Trophoblast cell (in vitro differentiated cells and primary cell): ENCODE measurements around the gene SEC31B.
A peak's percentile ranks its signal among the peaks of the same experiment; 100 is the strongest.

ENCODE experiments used
- DNase-seq, 2 donors: peaks; one replicate each; pipeline ENCODE4 v3.0.0-alpha.2; 2016
- H2AFZ ChIP-seq: 2 replicates; pipeline ENCODE4 v1.6.1; 2013; ENCODE audit warnings: low read length, moderate library complexity, mild to moderate bottlenecking; ENCODE audit not compliant: insufficient read depth, poor library complexity
- H2AK5ac ChIP-seq: 2 replicates; pipeline ENCODE4 v1.6.1; 2013; ENCODE audit warnings: mild to moderate bottlenecking, low read length
- H2BK120ac ChIP-seq: 2 replicates; pipeline ENCODE4 v1.6.1; 2013; ENCODE audit warnings: low read length, mild to moderate bottlenecking, moderate library complexity; ENCODE audit not compliant: insufficient read depth, poor library complexity
- H2BK12ac ChIP-seq: 2 replicates; pipeline ENCODE4 v1.6.1; 2013; ENCODE audit warnings: mild to moderate bottlenecking, low read length, moderate library complexity
- H2BK5ac ChIP-seq: 2 replicates; pipeline ENCODE4 v1.6.1; 2013; ENCODE audit warnings: low read length, low read depth, moderate library complexity, mild to moderate bottlenecking; ENCODE audit not compliant: poor library complexity
- H3K14ac ChIP-seq: 2 replicates; pipeline ENCODE4 v1.6.1; 2013; ENCODE audit warnings: mild to moderate bottlenecking, low read length
- H3K18ac ChIP-seq: 2 replicates; pipeline ENCODE4 v1.6.1; 2013; ENCODE audit warnings: mild to moderate bottlenecking, low read length
- H3K23ac ChIP-seq: 2 replicates; pipeline ENCODE4 v1.6.1; 2013; ENCODE audit warnings: low read length
- H3K27ac ChIP-seq: 2 replicates; pipeline ENCODE4 v1.5.1; 2013; ENCODE audit warnings: low read depth, mild to moderate bottlenecking, inconsistent platforms, low read length, moderate library complexity
- H3K27me3 ChIP-seq: 2 replicates; pipeline ENCODE4 v1.6.1; 2013; ENCODE audit warnings: inconsistent platforms, mild to moderate bottlenecking, low read length, moderate library complexity; ENCODE audit not compliant: insufficient read depth
- H3K36me3 ChIP-seq, 2 experiments: 1 replicate in 1 of 2; 2 replicates in 1 of 2; pipeline ENCODE4 v1.6.1; 2013; ENCODE audit warnings: low read length in 2 of 2, mild to moderate bottlenecking in 2 of 2, moderate library complexity in 1 of 2; ENCODE audit not compliant: insufficient read depth in 2 of 2, control insufficient read depth in 1 of 2
- H3K4ac ChIP-seq: 2 replicates; pipeline ENCODE4 v1.6.1; 2013; ENCODE audit warnings: low read depth, mild to moderate bottlenecking, low read length, moderate library complexity
- H3K4me1 ChIP-seq, 2 experiments: 1 replicate in 1 of 2; 2 replicates in 1 of 2; pipeline ENCODE4 v1.6.1; 2013; ENCODE audit warnings: low read length in 2 of 2, mild to moderate bottlenecking in 2 of 2, moderate library complexity in 1 of 2; ENCODE audit not compliant: insufficient read depth in 2 of 2, control insufficient read depth in 1 of 2
- H3K4me2 ChIP-seq: 2 replicates; pipeline ENCODE4 v1.6.1; 2013; ENCODE audit warnings: inconsistent platforms, mild to moderate bottlenecking, low read length, moderate library complexity
- H3K4me3 ChIP-seq: 2 replicates; pipeline ENCODE4 v1.5.1; 2013; ENCODE audit warnings: mild to moderate bottlenecking, low read depth, low read length, inconsistent platforms
- H3K79me1 ChIP-seq: one replicate; pipeline ENCODE4 v1.6.1; 2013; ENCODE audit warnings: low read length
- H3K79me2 ChIP-seq: 2 replicates; pipeline ENCODE4 v1.6.1; 2013; ENCODE audit warnings: low read length, mild to moderate bottlenecking; ENCODE audit not compliant: control insufficient read depth, insufficient read depth, poor library complexity
- H3K9ac ChIP-seq: 2 replicates; pipeline ENCODE4 v1.6.1; 2013; ENCODE audit warnings: mild to moderate bottlenecking, low read length
- H3K9me3 ChIP-seq: 2 replicates; pipeline ENCODE4 v1.6.1; 2013; ENCODE audit warnings: low read depth, mild to moderate bottlenecking, control low read depth, inconsistent platforms, low read length; ENCODE audit not compliant: insufficient read depth
- H4K12ac ChIP-seq: 2 replicates; pipeline ENCODE4 v1.6.1; 2013; ENCODE audit warnings: low read depth, mild to moderate bottlenecking, low read length, moderate library complexity
- H4K8ac ChIP-seq: 2 replicates; pipeline ENCODE4 v1.6.1; 2013; ENCODE audit warnings: low read depth, mild to moderate bottlenecking, low read length, moderate library complexity
- H4K91ac ChIP-seq: one replicate; pipeline ENCODE4 v1.6.1; 2013; ENCODE audit warnings: low read depth, mild to moderate bottlenecking, low read length, moderate library complexity
- WGBS: extraction: QIAGEN DNeasy Blood & Tissue Kit; methylation state at CpG from one replicate; pipeline ENCODE4 v1.1.7; 2013; ENCODE audit warnings: missing lambda C conversion rate; ENCODE audit not compliant: insufficient read length, insufficient coverage; ENCODE audit errors: extremely low coverage; 5-methylcytosine and 5-hydroxymethylcytosine counted together

The SEC31B gene

DNA sequence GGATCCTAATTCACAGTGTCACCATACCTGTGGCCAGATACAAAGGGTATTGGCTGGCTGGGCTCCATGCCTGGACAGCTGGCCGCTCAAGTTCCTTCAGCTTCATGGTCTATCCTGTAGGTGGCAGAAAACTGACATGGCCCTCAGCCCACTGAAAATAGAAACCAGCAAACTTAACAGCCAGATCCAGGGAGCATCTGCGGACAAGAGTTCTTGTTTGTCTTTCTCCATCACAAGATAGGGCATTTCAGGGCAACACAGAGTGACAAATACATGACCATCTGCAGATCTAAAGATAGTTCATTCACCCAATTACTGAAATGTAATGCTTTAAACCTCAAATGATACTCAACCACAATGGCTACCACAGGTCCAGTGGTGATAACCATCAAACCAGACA is 2.8 kb downstream of the SEC31B start:
- Histone ChIP-seq H3K4me1 (peaks cover 5 to 11% of the 10 kb centered on the region in 2 experiments), H2BK5ac (no peak overlapping the region), H3K14ac (no peak overlapping the region), H2BK12ac (no peak overlapping the region), H4K91ac (no peak overlapping the region), H3K79me2 (no peaks in the 10 kb centered on the region), H2AFZ (no peak overlapping the region), H3K27ac (no peak overlapping the region), H4K12ac (no peak overlapping the region), H3K18ac (no peak overlapping the region), H3K23ac (no peak overlapping the region), H3K79me1 (no peaks in the 10 kb centered on the region), H4K8ac (no peak overlapping the region), H3K9ac (no peak overlapping the region), H3K27me3 (peaks cover 5% of the 10 kb centered on the region), H3K36me3 (no peaks in the 10 kb centered on the region), H3K4me3 (no peak overlapping the region), H3K4me2 (no peak overlapping the region), H3K4ac (no peak overlapping the region), H3K9me3 (no peaks in the 10 kb centered on the region), H2AK5ac (no peak overlapping the region), H2BK120ac (no peak overlapping the region)
- WGBS, result no CpG with 5 or more reads among the region's 2 CpGs
- peak in 1 of 2 donors; percentile 38 for DNase-seq

DNA sequence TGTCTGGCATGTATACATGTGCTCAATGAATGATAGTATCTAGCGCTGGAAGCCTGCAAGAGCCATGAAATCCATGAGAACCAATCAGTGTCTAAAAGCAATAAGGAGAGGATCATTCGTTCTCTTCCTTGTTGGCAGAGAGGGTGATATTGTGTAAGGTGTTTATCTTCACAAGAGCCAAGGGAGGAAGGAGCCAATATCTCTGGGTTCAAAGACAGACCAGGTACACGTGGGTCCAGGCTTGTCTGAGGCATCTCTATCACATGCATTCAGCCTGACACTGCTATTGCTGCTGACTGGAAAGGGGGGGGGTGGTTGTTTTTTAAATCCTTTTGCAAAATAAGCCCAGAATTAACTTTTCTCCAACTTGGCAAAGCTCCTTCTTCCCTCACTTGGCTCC is 4.0 kb downstream of the SEC31B start:
- WGBS, result no CpG with 5 or more reads among the region's 3 CpGs
- Histone ChIP-seq H3K4me3 (no peak overlapping the region), H2BK5ac (no peak overlapping the region), H3K4ac (no peak overlapping the region), H2BK120ac (no peak overlapping the region), H2AK5ac (no peak overlapping the region), H3K79me2 (no peaks in the 10 kb centered on the region), H2BK12ac (no peak overlapping the region), H3K4me1 (peaks cover 8 to 14% of the 10 kb centered on the region in 2 experiments), H4K8ac (no peak overlapping the region), H3K79me1 (no peaks in the 10 kb centered on the region), H3K27ac (no peak overlapping the region), H2AFZ (no peak overlapping the region), H3K4me2 (no peak overlapping the region), H3K14ac (no peak overlapping the region), H3K9me3 (no peaks in the 10 kb centered on the region), H3K27me3 (peaks cover 5% of the 10 kb centered on the region), H3K18ac (no peak overlapping the region), H4K91ac (no peak overlapping the region), H4K12ac (no peak overlapping the region), H3K9ac (no peak overlapping the region), H3K23ac (no peak overlapping the region), H3K36me3 (no peaks in the 10 kb centered on the region)
- DNase-seq, result no peak

DNA sequence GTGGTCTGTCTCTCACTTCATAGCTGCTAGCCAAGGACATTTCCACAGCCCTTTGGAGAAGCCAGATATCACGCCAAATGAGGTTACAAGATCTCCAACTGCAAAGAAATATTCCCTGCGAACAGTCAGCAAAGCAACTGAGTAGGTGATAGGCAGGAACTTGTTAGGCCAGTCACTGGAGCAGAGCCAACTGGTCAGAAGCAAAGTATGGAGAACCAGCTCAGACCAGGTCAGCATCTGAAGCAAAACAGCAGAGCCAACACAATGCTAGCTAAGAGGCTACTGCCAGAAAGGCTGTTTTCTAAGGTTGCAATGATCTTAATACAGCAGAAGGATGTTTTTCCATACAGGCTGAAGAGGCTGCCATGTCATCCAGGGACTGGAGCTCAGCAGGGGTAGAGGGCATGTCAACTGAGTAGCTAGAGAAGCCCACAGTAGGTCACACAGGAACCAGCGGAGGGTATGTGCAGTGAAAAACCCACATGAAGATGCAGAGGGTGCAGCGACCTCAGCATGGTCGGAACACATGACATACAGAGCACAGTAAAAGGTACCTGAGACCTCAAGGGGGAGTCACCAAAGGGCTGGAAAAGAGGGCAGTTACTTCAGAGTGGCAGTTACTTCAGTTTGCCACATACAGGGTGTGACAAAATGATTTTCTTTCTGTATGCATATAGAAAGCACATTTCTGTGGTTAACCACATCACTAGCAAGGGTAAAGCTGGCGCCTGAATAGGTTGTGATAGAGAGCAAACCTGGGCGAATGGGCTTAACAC is 8.9 kb downstream of the SEC31B start:
- no CpG with 5 or more reads among the region's 7 CpGs for WGBS
- no peak overlapping the region for H3K4ac ChIP-seq
- no peaks in the 10 kb centered on the region for H3K79me2 ChIP-seq
- no peak overlapping the region for H3K9ac ChIP-seq
- no peak overlapping the region for H3K23ac ChIP-seq
- no peaks in the 10 kb centered on the region for H3K27me3 ChIP-seq
- no peaks in the 10 kb centered on the region for H3K9me3 ChIP-seq
- H3K27ac ChIP-seq, result no peak overlapping the region
- H2BK120ac ChIP-seq, result peak overlapping the region; percentile 10
- H3K14ac ChIP-seq, result no peak overlapping the region
- peak overlapping the region; percentile 55 for H4K91ac ChIP-seq
- H3K4me3 ChIP-seq, result no peak overlapping the region
- DNase-seq, result peak in 1 of 2 donors; percentile 54
- H2BK5ac ChIP-seq, result peak overlapping the region; percentile 68
- H4K8ac ChIP-seq, result no peak overlapping the region
- H2BK12ac ChIP-seq, result peak overlapping the region; percentile 47
- peaks cover 0 to 6% of the 10 kb centered on the region in 2 experiments for H3K36me3 ChIP-seq
- no peak overlapping the region for H4K12ac ChIP-seq
- peaks cover 24% of the 10 kb centered on the region in 2 experiments for H3K4me1 ChIP-seq
- H2AFZ ChIP-seq, result no peak overlapping the region
- H2AK5ac ChIP-seq, result peak overlapping the region; percentile 61
- H3K79me1 ChIP-seq, result peaks cover 6% of the 10 kb centered on the region
- H3K4me2 ChIP-seq, result no peak overlapping the region
- H3K18ac ChIP-seq, result no peak overlapping the region

DNA sequence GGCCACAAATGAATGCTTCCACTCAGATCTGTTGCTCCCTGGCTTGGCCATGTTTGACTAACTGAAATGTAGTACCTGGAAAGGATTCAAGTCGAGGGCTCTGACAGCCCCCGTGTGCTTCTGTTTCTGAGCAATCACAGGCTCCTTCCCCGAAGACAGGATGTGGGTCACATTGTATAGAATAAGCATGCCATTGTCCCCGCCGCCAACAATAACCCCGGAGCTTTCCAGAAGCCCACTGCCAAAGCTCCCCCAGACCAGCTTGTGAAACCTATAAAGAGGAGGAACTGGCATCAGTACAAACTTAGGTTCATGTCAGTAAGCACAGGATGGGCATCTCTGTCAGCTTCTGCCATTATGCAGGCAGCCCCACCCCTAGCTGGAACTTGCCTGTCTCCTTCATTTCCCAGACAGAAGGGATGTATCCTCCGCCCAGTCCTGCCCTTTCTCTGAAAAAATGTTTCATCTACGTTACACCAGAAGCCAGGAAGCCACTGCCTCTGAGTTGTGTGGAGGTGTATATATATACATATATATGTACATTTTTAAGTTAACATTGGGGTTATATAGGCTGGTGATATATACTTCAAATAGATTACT is 10.3 kb downstream of the SEC31B start:
- Histone ChIP-seq H3K4me3 (no peak overlapping the region), H4K12ac (no peak overlapping the region), H3K4ac (no peak overlapping the region), H3K23ac (no peak overlapping the region), H3K9ac (no peak overlapping the region), H2AK5ac (no peak overlapping the region), H2BK12ac (no peak overlapping the region), H2AFZ (no peak overlapping the region), H4K8ac (no peak overlapping the region), H3K79me2 (no peaks in the 10 kb centered on the region), H4K91ac (peak overlapping the region; percentile 34), H3K9me3 (no peaks in the 10 kb centered on the region), H3K79me1 (peaks cover 6% of the 10 kb centered on the region), H3K27ac (peak overlapping the region; percentile 79), H2BK120ac (no peak overlapping the region), H3K36me3 (peaks cover 0 to 6% of the 10 kb centered on the region in 2 experiments), H2BK5ac (no peak overlapping the region), H3K4me2 (peak overlapping the region; percentile 55), H3K4me1 (peaks cover 24% of the 10 kb centered on the region in 2 experiments), H3K18ac (no peak overlapping the region), H3K27me3 (no peaks in the 10 kb centered on the region), H3K14ac (no peak overlapping the region)
- DNase-seq, result no peak
- WGBS, result no CpG with 5 or more reads among the region's 8 CpGs
